Measurements from ENCODE around the gene NCL. TPM values are rescaled to one million over a fixed set of nuclear protein-coding genes. Genes with fewer than 3 reads are reported as not detected.
"Not testable (repeated sequence)": the region's sequence is repeated elsewhere in the genome, so short reads cannot be mapped to it uniquely, and the experiment has no call there.

NCL gene
- total RNA-seq, 2 experiments from 2014 or later: 902 to 918 TPM

DNA sequence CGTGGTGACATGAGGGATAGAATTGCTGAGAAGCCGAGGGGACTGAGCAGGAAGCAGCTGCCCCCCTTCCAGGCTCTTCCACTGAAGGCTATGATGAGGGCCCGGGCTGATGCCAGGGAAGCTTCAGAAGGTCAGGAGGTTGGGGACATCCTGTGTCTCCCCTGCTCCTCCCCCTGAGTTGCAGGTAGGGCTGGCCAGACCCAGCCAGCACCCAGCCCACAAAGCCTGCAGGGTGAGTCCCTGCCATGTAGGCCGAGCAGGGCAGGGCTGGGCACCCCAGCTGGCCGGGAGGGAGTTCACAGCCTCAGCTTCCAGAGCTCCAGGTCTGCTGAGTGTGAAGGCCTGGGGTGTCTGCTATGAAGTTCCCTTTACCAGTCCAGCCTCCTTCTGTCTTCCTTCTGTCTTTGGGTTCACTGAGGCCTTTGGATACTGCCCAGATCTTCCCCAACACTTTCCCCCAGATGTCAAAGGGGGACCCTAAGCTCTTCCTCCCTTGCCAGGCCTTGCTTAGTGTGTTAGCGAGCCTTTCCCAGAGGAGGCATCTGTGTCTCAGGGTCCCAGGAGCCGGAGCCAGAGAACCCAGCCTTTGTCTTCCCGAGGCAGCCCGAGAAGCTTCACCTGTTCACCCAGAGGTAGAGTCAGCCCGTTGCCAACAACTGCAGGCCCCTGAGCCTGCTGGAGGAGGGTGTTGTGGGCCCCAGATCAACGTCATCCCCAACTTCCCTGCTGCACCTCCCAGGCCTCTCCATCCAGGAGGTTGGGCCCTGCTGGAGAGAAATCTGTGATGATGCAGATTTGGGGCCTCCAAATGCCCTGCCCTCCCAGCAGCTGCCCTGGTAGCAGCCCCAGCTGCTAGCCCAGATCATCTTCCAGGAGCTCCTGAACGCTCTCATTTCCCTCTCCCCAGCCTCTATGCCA is 3.6 kb upstream of the NCL start:
- H3K36me3 Mint-ChIP-seq: peaks cover 13% of the 10 kb centered on the region
- no peak for DNase-seq
- H3K27me3 Mint-ChIP-seq: no peaks in the 10 kb centered on the region
- CTCF ChIA-PET: interaction anchor here (6.7 kb wide), 1 partner anchor 14 kb away, joined by 90 read pairs; no protein-coding TSS in a partner anchor
- no peak overlapping the region for H3K27ac Mint-ChIP-seq
- H3K9me3 Mint-ChIP-seq: no peaks in the 10 kb centered on the region
- POLR2A ChIA-PET: interaction anchor here (0.8 to 1.3 kb wide), 2 partner anchors 11 to 14 kb away, joined by 4 to 6 read pairs; no protein-coding TSS in a partner anchor
- intact Hi-C loops (cut with micrococcal nuclease): no loop called here
- no peak overlapping the region for H3K4me3 Mint-ChIP-seq
- peaks cover 10% of the 10 kb centered on the region for H3K4me1 Mint-ChIP-seq (ENCODE audit: low read depth)

DNA sequence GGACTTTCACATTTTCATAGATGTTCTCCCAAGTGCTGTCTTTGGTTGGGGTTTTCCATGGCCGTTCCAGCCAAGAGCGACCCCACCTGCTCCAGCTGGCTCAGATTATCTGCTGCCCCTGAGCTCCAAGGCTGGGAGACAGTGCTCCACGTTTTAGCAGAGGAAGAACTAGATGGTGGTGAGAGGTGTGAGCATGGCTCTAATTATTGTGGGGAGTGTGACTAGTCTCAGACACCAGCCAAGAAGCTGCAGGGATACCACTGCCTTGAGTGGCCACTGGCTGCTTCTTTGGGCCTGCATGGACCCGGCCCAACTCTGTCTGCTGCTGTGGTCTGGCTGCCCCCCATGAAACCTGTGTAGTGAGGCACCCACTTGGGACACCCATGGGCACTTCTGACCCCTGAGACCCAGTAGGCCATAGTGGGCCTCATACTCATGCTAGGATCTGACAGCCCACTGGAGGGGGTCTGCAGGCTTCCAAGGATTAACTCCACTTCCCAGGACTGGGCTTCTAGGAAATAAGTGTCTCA is 2.8 kb upstream of the NCL start:
- Mint-ChIP-seq H3K4me3 (no peak overlapping the region), H3K27ac (no peak overlapping the region)
- intact Hi-C loops (cut with micrococcal nuclease): no loop called here

DNA sequence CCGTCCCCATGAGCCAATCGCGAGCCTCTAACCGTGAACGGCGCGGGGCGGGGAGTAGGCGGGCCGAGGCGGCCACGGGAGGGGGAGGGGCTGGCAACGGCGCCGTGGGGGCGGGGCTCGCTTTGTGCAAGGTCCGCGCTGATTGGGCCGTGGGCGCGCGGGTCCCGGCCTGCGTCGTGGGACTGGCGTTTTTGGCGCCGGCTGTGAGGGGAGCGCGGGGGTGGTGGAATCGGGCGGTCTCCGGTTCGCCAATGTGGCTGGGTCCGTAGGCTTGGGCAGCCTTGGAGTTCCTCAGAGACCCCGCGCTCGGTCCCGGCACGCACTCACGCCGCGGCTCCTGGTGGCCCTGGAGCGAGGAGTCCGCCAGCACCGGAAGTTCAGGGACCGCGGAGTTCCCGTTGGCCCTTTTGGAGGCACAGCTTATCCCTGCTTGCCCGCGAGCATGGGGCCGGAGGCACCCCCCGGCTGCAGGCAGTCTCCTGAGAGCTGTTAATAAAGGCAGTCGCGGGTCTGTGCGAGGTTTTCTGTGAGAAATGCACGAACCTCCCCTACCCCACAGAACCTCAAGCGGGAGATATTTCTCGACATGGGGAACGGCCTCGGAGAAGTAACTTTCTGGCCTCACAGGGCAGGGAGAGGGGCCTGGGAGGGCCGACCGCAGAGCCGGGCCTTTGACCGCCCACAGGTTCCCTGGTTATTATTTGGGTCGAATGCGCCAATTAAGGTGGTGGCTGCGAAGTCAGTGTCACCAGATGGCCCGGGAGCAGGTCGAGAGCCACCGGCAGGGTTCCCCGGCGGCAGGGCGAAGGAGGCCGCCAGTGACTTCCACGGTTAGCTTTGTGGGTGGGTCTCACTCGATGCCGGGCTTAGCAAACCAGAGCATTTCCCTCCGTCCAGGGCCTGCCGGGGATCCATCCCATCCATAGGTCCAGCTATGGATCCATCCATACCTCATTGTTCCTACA is 574 bp upstream of the NCL start:
- H3K27me3 Mint-ChIP-seq: no peaks in the 10 kb centered on the region
- peak overlapping the region; percentile 96 for H3K4me3 Mint-ChIP-seq
- peak; percentile 99 for DNase-seq
- ChIA-PET CTCF (interaction anchor here (0.8 to 6.7 kb wide), 9 partner anchors 11 to 252 kb away, joined by 3 to 90 read pairs (median 7); no protein-coding TSS in a partner anchor), POLR2A (interaction anchor here (0.7 to 4.2 kb wide), 20 partner anchors 10 to 850 kb away, joined by 3 to 88 read pairs (median 6); partner anchors contain the start of genes COPS7B and PTMA)
- H3K9me3 Mint-ChIP-seq: no peaks in the 10 kb centered on the region
- peaks cover 41% of the 10 kb centered on the region for H3K36me3 Mint-ChIP-seq
- H3K4me1 Mint-ChIP-seq (ENCODE audit: low read depth): peaks cover 37% of the 10 kb centered on the region
- intact Hi-C loops (cut with micrococcal nuclease): loop anchor here (1.0 to 5.0 kb wide), 6 partner anchors 18 to 558 kb away; partner anchors contain the start of genes PDE6D and PTMA
- peak overlapping the region; percentile 93 for H3K27ac Mint-ChIP-seq

More for the DNA sequence above, 2.8 kb upstream of the NCL start:
- no peaks in the 10 kb centered on the region for H3K9me3 Mint-ChIP-seq
- ChIA-PET CTCF (interaction anchor here (3.6 to 6.7 kb wide), 2 partner anchors 15 to 247 kb away, joined by 15 to 90 read pairs; no protein-coding TSS in a partner anchor), POLR2A (interaction anchor here (0.8 to 1.3 kb wide), 3 partner anchors 11 to 24 kb away, joined by 4 to 6 read pairs (median 4); no protein-coding TSS in a partner anchor)
- H3K4me1 Mint-ChIP-seq (ENCODE audit: low read depth): peaks cover 18% of the 10 kb centered on the region
- H3K36me3 Mint-ChIP-seq: peaks cover 21% of the 10 kb centered on the region
- H3K27me3 Mint-ChIP-seq: no peaks in the 10 kb centered on the region
- no peak for DNase-seq

DNA sequence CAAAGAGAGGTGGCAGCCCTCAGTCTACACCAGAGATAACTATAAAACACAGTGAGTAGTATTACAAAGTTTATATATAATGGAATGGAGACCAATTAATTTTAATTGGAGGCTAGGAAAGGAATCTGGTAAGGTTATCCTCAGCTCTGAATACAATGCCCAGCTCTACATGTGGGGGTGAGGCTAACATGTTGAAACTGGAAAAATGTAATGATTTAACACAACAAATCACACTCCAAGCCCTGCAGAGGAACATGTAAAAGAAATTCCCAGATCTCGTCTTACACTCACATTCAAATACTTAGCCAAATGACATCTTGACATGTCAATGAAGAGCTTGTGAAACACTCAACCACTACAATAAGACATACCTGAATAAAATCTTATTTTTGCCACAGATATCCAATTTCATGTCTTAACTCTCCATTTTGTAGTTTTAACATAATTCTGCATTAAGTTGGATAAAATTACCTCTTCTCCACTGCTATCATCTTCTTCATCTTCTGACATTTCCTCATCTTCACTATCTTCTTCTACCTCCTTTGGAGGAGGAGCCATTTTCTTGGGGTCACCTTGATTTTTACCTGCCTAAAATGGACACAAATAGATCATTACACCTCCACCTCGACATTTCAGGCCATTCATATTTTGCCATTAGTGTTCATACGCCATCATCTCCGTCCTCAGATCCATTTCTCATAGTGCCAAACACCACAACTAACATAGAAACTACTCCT is 1.4 kb downstream of the NCL start:
- H3K4me3 Mint-ChIP-seq: peak overlapping the region; percentile 96
- H3K27ac Mint-ChIP-seq: peak overlapping the region; percentile 93
- H3K9me3 Mint-ChIP-seq: no peaks in the 10 kb centered on the region
- ChIA-PET CTCF (interaction anchor here (1.0 to 6.7 kb wide), 3 partner anchors 11 to 20 kb away, joined by 4 to 90 read pairs (median 4); no protein-coding TSS in a partner anchor), POLR2A (interaction anchor here (1.4 to 4.2 kb wide), 7 partner anchors 9 to 250 kb away, joined by 3 to 88 read pairs (median 14); no protein-coding TSS in a partner anchor)
- DNase-seq: no peak
- intact Hi-C loops (cut with micrococcal nuclease): loop anchor here (5.0 kb wide), 1 partner anchor 556 kb away; no protein-coding TSS in a partner anchor
- no peaks in the 10 kb centered on the region for H3K27me3 Mint-ChIP-seq
- peaks cover 51% of the 10 kb centered on the region for H3K4me1 Mint-ChIP-seq (ENCODE audit: low read depth)
- peaks cover 56% of the 10 kb centered on the region for H3K36me3 Mint-ChIP-seq

DNA sequence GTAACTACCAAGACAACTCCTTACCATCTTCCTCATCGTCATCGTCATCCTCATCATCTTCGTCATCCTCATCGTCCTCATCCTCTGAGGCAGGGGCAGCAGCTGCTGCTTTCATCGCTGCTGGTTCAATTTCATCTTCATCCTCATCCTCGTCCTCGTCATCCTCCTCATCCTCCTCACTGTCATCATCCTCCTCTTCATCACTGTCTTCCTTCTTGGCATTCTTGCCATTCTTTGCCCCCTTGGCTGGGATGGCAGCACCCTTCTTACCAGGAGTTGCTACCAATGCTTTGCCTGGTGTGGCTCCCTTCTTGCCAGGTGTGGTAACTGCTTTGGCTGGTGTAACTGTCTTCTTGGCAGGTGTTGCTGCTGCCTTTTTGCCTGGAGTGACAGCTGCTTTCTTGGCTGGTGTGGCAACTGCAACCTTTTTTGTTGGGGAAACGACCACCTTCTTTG is 2.7 kb downstream of the NCL start:
- intact Hi-C loops (cut with micrococcal nuclease): loop anchor here (5.0 kb wide), 1 partner anchor 554 kb away; no protein-coding TSS in a partner anchor
- peaks cover 61% of the 10 kb centered on the region for H3K4me1 Mint-ChIP-seq (ENCODE audit: low read depth)
- H3K27ac Mint-ChIP-seq: peak overlapping the region; percentile 93
- H3K9me3 Mint-ChIP-seq: no peaks in the 10 kb centered on the region
- H3K27me3 Mint-ChIP-seq: no peaks in the 10 kb centered on the region
- no peak for DNase-seq
- H3K36me3 Mint-ChIP-seq: peaks cover 69% of the 10 kb centered on the region
- CTCF ChIA-PET: interaction anchor here (1.0 to 1.6 kb wide), 2 partner anchors 10 to 21 kb away, joined by 4 read pairs; no protein-coding TSS in a partner anchor
- peak overlapping the region; percentile 96 for H3K4me3 Mint-ChIP-seq
- POLR2A ChIA-PET: no interaction called here

DNA sequence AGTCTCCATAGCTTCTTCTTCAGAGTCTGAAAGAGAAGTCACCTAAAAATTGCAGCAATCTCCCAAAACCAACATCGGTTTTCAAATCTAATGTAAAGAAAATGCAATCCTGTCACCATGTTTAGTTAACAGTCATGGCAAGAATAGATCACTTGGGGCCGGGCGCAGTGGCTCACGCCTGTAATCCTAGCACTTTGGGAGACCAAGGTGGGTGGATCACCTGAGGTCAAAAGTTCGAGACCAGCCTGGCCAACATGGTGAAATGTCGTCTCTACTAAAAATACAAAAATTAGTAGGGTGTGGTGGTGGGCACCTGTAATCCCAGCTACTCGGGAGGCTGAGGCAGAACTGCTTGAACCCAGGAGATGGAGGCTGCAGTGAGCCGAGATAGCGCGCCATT is 3.4 kb downstream of the NCL start:
- Mint-ChIP-seq H3K4me1 (ENCODE audit: low read depth) (peaks cover 66% of the 10 kb centered on the region), H3K4me3 (peak overlapping the region; percentile 24), H3K27ac (peak overlapping the region; percentile 68), H3K36me3 (peaks cover 76% of the 10 kb centered on the region)
- POLR2A ChIA-PET: interaction anchor here (1.3 to 1.5 kb wide), 2 partner anchors 234 to 249 kb away, joined by 3 to 4 read pairs; no protein-coding TSS in a partner anchor
- not testable (repeated sequence) for DNase-seq, H3K27me3 Mint-ChIP-seq, H3K9me3 Mint-ChIP-seq
- CTCF ChIA-PET: interaction anchor here (1.2 kb wide), 1 partner anchor 22 kb away, joined by 3 read pairs; no protein-coding TSS in a partner anchor
- intact Hi-C loops (cut with micrococcal nuclease): loop anchor here (5.0 kb wide), 1 partner anchor 554 kb away; no protein-coding TSS in a partner anchor

DNA sequence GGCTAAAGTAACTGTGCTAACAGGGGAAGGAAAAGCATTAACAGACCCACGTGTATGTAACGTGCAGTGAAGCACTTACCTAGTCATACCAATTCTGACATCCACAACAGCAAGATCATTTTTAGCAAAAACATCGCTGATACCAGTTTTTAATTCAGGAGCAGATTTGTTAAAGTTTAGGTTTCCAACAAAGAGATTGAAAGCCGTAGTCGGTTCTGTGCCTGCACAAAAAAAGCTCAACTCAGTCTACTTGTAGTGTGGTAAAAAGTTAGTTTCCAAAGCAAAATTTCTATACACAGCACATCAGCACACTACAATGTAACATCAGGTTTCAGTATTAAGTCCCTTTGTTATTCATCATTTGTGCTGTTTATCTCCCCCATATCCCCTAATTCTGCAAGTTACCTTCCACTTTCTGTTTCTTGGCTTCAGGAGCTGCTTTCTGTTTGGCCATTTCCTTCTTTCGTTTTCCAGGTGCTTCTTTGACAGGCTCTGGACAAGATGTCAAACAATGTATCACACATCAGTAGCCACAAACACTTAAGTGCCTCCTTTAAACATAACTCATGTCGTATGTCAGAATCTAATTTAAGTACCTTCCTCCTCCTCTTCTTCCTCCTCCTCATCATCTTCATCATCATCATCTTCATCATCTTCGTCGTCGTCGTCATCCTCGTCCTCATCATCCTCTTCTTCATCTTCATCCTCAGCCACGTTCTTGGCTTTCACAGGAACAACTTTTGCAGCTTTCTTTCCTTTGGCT is 4.0 kb downstream of the NCL start:
- Mint-ChIP-seq H3K4me1 (ENCODE audit: low read depth) (peaks cover 64% of the 10 kb centered on the region), H3K4me3 (peak overlapping the region; percentile 24), H3K27me3 (no peaks in the 10 kb centered on the region), H3K9me3 (no peaks in the 10 kb centered on the region), H3K27ac (peak overlapping the region; percentile 68), H3K36me3 (peaks cover 82% of the 10 kb centered on the region)
- intact Hi-C loops (cut with micrococcal nuclease): loop anchor here (5.0 kb wide), 1 partner anchor 553 kb away; no protein-coding TSS in a partner anchor
- no peak for DNase-seq
- ChIA-PET CTCF (interaction anchor here (0.8 to 1.2 kb wide), 2 partner anchors 9 to 22 kb away, joined by 3 read pairs; no protein-coding TSS in a partner anchor), POLR2A (interaction anchor here (0.7 to 1.5 kb wide), 5 partner anchors 10 to 252 kb away, joined by 3 to 4 read pairs (median 3); partner anchors contain the start of gene PTMA)

DNA sequence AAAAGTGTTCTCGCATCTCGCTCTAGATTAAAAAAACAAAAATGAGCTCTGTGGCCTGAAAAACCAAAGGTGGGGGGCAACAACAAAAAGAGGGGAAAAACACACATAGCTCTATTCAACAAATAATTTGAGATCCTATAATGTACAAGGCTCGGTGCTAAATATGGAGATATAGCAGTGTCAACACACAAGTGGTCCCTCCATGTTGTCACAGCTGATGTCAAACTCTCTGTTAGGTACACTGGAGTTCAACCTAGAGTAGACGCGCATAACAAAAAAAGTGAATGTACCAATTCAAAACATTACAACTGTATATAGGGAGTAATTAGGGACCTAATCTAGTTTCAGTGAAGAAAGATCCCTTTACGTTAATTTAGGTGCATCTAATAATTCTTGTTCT is 5.9 kb downstream of the NCL start:
- CTCF ChIA-PET: no interaction called here
- Mint-ChIP-seq H3K27me3 (no peaks in the 10 kb centered on the region), H3K9me3 (no peaks in the 10 kb centered on the region), H3K4me3 (no peak overlapping the region), H3K4me1 (ENCODE audit: low read depth) (peaks cover 62% of the 10 kb centered on the region), H3K36me3 (peaks cover 84% of the 10 kb centered on the region), H3K27ac (peak overlapping the region; percentile 60)
- DNase-seq: no peak
- intact Hi-C loops (cut with micrococcal nuclease): no loop called here
- POLR2A ChIA-PET: interaction anchor here (1.4 kb wide), 1 partner anchor 9 kb away, joined by 3 read pairs; no protein-coding TSS in a partner anchor

DNA sequence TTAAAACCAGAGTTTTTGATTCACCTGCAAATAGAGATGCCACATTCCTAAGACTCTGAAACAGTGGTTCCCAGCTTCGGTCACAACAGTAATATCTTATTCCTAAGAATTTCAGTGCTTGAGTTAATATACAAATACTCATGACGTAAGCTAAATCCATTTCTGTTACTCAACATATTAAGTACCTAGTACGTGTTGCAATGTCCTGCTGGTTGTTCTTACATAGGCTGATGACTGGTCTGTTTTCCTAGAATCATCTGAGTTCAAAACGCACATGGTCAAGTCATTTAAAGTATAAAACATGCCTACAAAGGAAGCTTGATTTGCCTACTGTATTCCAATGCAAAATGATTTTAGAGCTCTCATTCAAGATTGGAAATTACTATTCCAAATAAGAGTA is 7.2 kb downstream of the NCL start:
- DNase-seq: no peak
- intact Hi-C loops (cut with micrococcal nuclease): no loop called here
- Mint-ChIP-seq H3K27ac (no peak overlapping the region), H3K27me3 (no peaks in the 10 kb centered on the region), H3K4me3 (no peak overlapping the region), H3K9me3 (no peaks in the 10 kb centered on the region), H3K4me1 (ENCODE audit: low read depth) (peaks cover 49% of the 10 kb centered on the region), H3K36me3 (peaks cover 75% of the 10 kb centered on the region)
- POLR2A ChIA-PET: interaction anchor here (0.6 to 7.2 kb wide), 2 partner anchors 7 to 28 kb away, joined by 3 to 88 read pairs; partner anchors contain the start of gene NCL
- CTCF ChIA-PET: interaction anchor here (1.1 kb wide), 1 partner anchor 25 kb away, joined by 6 read pairs; no protein-coding TSS in a partner anchor

Measured in activated CD4-positive, alpha-beta memory T cell treated with anti-CD3 and anti-CD28 coated beads for 36 hours (primary cell).